Mucosa of descending colon (tissue), 3 donors: ENCODE data around the gene CCDC51. TPM values are rescaled to one million over a fixed set of nuclear protein-coding genes. Genes with fewer than 3 reads are reported as not detected.

Experiments used
- ATAC-seq: fragments of 200-7000 bp; cut with Tn5 transposase; one replicate; pipeline ENCODE4 v1.9.1; 2020; ENCODE audit warnings: mild to moderate bottlenecking, moderate library complexity
- DNase-seq, 3 donors: peaks; one replicate each; pipeline ENCODE4 v3.0.0-alpha.2; 2020
- H3K36me3 ChIP-seq: fragments of 200-600 bp; one replicate; pipeline ENCODE4 v1.8.0; 2021; ENCODE audit warnings: low read depth, mild to moderate bottlenecking
- H3K4me1 ChIP-seq: fragments of 200-600 bp; one replicate; pipeline ENCODE4 v1.8.0; 2021; ENCODE audit warnings: low read depth, mild to moderate bottlenecking
- H3K4me3 ChIP-seq: fragments of 200-600 bp; one replicate; pipeline ENCODE4 v1.8.0; 2021; ENCODE audit warnings: mild to moderate bottlenecking
- H3K9me3 ChIP-seq: fragments of 200-600 bp; one replicate; pipeline ENCODE4 v1.8.0; 2021; ENCODE audit warnings: mild to moderate bottlenecking
- intact Hi-C, 2 donors: fragments of 100-400 bp; cut with DNase I in 1 of 2; cut with micrococcal nuclease in 1 of 2; formaldehyde crosslinking; loops; one replicate each; pipeline versions ENCODE4 v1.11.0 to v1.11.1; 2022; cut with DNase I, micrococcal nuclease
- total RNA-seq, 3 donors: library from RNA; stranded (reverse); fragmentation: NEBNext Ultra II Directional in 2 of 3; extraction: Animal tissue kit (Norgen Biotek cat#: 25700) in 2 of 3; gene quantifications; one replicate each; pipeline versions ENCODE4 v1.2.1 to v1.2.4, GENCODE V29; 2021 to 2023
- TF ChIP-seq, protein P1 (sequence below): fragments of 200-600 bp; IDR thresholded peaks from one replicate; pipeline ENCODE4 v1.8.0; 2022; ENCODE audit warnings: antibody characterized with exemption, mild to moderate bottlenecking
- donor health status: DM: no; HTN: no; CAD: no; lungs with moderate emphysema.
- donor health status: DM: no; HTN: no; CAD: no.
- donor health status: DM: no; HTN: yes; CAD: no.

CCDC51 gene
- total RNA-seq, 3 donors from 2014 or later = 13.0 to 15.3 (median 14.8) TPM

DNA sequence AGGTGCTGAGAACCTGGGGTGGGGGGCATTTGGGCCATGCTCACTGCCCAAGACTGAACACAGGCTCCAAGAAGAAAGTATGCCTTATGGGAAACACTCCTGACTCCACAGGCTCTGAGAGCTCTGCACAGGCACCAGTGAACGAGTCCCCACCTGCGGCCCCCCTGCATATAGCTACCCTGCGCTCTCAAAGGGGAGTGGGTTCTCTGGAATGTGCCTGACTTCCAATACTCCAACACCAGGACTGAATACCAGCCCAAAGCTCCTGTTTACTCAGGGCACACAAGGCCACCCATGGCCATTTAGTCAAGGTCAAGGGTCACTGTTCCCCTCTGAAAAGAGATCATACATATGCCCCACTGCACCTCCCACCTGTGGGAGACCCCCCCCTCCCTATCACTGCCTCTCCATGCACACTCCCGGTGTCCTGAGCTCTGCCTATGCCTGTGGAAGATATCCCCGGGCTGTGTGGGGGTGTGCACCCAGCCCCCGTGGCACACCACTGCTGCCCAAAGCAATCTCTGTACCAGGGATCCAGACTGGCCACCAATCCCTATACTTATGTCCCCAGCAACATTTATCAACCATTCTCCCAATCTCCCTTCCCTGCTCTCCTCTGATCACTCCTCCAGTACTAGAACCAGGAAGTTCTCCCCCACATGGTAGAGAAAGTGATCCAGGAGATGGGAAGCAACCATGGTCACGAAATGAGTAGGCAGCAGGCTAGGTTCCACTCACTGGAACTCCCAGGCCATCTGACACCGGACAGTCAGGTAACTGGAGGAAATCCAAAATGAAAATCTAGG lies 8.5 kb downstream of the CCDC51 start:
- ATAC-seq (no peak), DNase-seq (peak in 2 of 3 donors; percentile 27)
- TF ChIP-seq, protein P1, sequence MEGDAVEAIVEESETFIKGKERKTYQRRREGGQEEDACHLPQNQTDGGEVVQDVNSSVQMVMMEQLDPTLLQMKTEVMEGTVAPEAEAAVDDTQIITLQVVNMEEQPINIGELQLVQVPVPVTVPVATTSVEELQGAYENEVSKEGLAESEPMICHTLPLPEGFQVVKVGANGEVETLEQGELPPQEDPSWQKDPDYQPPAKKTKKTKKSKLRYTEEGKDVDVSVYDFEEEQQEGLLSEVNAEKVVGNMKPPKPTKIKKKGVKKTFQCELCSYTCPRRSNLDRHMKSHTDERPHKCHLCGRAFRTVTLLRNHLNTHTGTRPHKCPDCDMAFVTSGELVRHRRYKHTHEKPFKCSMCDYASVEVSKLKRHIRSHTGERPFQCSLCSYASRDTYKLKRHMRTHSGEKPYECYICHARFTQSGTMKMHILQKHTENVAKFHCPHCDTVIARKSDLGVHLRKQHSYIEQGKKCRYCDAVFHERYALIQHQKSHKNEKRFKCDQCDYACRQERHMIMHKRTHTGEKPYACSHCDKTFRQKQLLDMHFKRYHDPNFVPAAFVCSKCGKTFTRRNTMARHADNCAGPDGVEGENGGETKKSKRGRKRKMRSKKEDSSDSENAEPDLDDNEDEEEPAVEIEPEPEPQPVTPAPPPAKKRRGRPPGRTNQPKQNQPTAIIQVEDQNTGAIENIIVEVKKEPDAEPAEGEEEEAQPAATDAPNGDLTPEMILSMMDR = no peak
- Histone ChIP-seq H3K9me3 (no peaks in the 10 kb centered on the region), H3K4me3 (no peak overlapping the region), H3K4me1 (peaks cover 47% of the 10 kb centered on the region), H3K36me3 (no peaks in the 10 kb centered on the region)
- intact Hi-C loops = no loop called here

DNA sequence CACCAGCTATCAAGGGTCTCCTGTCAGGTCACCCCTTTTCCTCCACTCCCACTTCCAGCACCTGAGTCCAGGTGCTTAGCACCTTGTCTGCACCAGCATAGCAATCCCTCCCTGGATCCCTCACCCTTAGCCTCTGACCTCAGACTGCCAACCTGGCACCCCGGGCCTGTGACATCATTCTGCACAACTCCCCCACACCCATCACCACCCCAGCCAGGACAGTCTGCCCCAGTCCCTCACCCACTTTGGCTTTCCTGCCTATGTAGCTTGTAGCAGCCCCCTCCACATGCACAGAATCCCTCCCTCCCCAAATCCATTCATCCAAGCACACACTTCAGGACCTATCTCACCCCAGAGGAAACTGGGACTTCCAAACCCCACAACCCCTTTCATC lies 9.2 kb downstream of the CCDC51 start:
- intact Hi-C loops = no loop called here
- H3K9me3 ChIP-seq = no peaks in the 10 kb centered on the region
- no peaks in the 10 kb centered on the region for H3K36me3 ChIP-seq
- ATAC-seq = no peak
- H3K4me3 ChIP-seq = no peak overlapping the region
- peak in 2 of 3 donors; percentile 31 to 41 for DNase-seq
- peaks cover 52% of the 10 kb centered on the region for H3K4me1 ChIP-seq
- TF ChIP-seq, protein P1 = no peak

DNA sequence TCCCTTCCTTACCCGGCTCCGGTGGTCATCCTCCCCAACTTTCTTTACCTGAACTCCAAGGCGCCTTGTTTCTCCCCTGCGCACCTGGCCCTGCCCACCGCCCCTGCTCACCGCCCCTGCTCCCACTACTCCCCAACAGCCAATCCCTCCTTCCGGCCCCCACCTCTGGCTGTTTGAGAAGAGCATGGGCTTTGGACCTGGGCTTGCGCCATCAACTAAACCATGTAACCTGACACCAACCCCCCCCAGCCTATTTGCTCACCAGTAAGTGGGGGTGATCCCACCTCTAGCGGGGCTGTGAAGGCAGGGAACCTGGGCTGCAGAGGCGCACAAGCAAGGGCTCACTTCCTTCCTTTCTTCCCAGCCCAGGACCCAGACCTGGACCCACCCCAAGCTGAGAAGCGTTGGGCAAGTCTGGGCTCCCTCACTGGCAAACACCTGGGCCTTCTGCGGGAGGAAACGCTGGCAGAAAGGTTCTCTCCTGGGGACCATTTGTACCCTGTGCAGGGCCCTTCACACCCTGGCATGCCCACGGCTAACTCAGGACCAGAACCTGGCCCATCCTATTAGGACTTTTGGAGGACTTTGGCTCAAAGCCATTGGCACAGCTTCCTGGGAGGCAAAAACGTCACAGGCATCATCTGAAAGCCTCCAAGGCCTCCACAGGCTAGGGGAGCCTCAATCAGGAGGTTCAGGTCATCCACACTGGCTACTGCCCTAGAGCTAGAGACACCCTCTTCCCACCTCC lies 9.8 kb downstream of the CCDC51 start, which contains the start of gene PLXNB1:
PLXNB1 (minus strand) TSS at position 127 of the 748 bp plus-strand sequence. CDS start 5,475 bp downstream, outside the sequence.
- DNase-seq (peak; percentile 80 to 87 (median 85)), ATAC-seq (peak; percentile 52)
- TF ChIP-seq, protein P1 = no peak
- no peaks in the 10 kb centered on the region for H3K36me3 ChIP-seq
- intact Hi-C loops = no loop called here
- H3K4me1 ChIP-seq = peaks cover 51% of the 10 kb centered on the region
- no peaks in the 10 kb centered on the region for H3K9me3 ChIP-seq
- H3K4me3 ChIP-seq = peak within 1 kb of the TSS; percentile 68

DNA sequence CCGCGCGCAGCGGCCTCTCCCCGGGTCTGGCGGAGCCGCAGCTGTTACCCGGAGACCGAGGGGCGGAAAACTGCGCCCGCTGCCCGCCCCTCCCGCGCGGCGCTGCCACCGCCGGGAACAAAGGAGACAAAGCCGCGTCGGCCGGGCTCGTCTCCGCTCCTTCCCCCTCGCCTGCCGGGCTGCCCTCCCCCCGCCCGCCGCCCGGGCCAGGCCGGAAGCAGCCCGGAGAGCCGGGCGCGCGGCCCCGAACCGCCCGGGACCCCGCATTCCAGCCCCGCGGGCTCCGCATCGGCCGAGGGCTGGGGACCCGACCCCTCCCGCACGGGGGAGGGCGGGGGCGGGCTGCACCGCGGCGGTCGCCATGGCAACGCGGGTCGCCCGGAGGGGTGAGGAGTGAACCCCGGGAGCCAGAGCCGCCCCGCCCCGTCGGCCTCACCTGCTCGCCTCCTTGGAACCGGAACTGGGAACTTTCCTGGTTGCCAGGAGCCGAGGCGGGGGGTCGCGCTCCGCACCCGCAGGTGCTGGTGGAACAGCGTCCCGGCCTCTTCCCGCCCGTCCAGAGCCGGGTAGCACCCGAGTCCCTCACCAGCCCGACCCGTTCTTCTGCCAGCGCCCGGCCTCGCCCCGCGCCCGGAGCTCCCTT lies 10.5 kb downstream of the CCDC51 start:
- no peaks in the 10 kb centered on the region for H3K9me3 ChIP-seq
- peak overlapping the region; percentile 68 for H3K4me3 ChIP-seq
- peak; percentile 80 to 89 (median 88) for DNase-seq
- ATAC-seq = peak; percentile 59
- H3K4me1 ChIP-seq = peaks cover 44% of the 10 kb centered on the region
- TF ChIP-seq, protein P1 = no peak
- intact Hi-C loops = no loop called here
- no peaks in the 10 kb centered on the region for H3K36me3 ChIP-seq

DNA sequence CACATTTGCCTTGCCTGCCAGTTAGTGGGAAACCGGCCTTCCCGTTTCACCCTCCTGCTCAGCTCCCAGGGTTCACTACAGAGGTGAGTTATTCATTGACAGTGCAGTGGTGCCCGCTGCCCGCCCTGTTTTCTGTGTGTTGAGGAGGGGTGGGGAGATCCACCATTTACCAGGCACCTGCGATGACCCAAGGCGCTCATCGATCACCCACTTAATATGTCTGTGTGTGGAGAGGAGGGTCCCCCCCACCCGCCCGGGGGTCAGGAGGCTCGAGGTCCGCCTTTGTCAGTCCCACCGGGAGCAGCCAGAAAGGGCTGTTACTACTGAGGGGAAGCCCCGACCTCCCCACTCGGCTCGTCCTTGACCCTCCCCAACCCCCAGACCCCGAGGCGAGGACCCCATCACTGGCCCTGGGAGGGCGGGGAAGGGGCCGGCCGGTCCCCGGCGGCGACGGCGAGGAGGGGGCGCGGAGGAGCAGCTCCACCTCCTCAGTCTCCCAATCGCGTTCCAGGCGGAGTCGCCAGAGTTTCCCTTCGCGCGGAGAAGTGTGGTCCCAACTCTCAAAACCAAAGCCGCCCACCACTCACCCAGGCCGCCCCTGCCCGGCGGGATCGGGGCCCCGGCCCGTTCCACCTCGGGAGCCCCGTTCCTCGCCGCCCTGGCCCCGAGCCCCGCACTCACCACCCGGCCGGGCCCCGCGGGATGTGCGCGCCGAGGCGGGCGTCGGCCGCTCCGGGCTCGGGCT lies 11.2 kb downstream of the CCDC51 start:
- Histone ChIP-seq H3K4me3 (peak overlapping the region; percentile 68), H3K9me3 (no peaks in the 10 kb centered on the region), H3K36me3 (no peaks in the 10 kb centered on the region), H3K4me1 (peaks cover 37% of the 10 kb centered on the region)
- intact Hi-C loops = no loop called here
- peak; percentile 75 for ATAC-seq
- TF ChIP-seq, protein P1 = no peak
- peak; percentile 77 to 82 (median 80) for DNase-seq
